Measurements from ENCODE around the gene MGAT5B. TPM values are rescaled to one million over a fixed set of nuclear protein-coding genes. Genes with fewer than 3 reads are reported as not detected.

Gene MGAT5B
- total RNA-seq, 1 donor from 2014 or later, result 6.3 TPM

DNA sequence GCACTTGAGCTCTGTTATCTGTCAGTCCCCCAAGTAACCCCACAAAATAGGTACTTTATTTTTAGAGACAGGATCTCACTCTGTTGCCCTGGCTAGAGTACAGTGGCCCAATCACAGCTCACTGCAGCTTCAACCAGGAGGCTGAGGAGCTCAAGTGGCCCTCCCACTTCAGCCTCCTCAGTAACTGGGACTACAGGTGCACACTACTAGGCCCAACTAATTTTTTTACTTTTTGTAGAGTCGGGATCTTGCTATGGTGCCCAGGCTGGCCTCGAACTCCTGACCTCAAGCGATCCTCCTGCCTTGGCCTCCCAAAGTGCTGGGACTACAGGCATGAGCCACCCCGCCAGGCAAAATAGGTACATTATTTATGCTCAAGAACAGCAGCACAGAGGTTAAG is 99.6 kb downstream of the MGAT5B start:
- no peak for DNase-seq (ENCODE audit: low read depth)
- Histone ChIP-seq H3K36me3 (ENCODE audit: insufficient read depth, low read length) (no peaks in the 10 kb centered on the region), H3K79me2 (ENCODE audit: insufficient read depth, low read length) (no peaks in the 10 kb centered on the region), H3K27ac (ENCODE audit: low read depth, low read length) (no peak overlapping the region), H3K4me1 (ENCODE audit: insufficient read depth, low read length) (peaks cover 9% of the 10 kb centered on the region), H2AFZ (ENCODE audit: low read depth, low read length) (no peak overlapping the region), H3K9me3 (ENCODE audit: insufficient read depth, low read depth, low read length) (no peaks in the 10 kb centered on the region), H3K4me2 (ENCODE audit: low read length) (no peak overlapping the region), H3K4me3 (ENCODE audit: insufficient read depth, low read depth, low read length) (no peak overlapping the region), H3K27me3 (ENCODE audit: insufficient read depth, low read length) (peaks cover 10% of the 10 kb centered on the region), H3K9ac (ENCODE audit: low read length) (no peak overlapping the region), H4K20me1 (ENCODE audit: insufficient read depth, low read length) (no peaks in the 10 kb centered on the region)
- no peaks in the 10 kb centered on the region for H3K36me3 Mint-ChIP-seq (ENCODE audit: low read depth, unreplicated experiment)
- no peak for FAIRE-seq
- no peak overlapping the region for H3K27ac Mint-ChIP-seq (ENCODE audit: unreplicated experiment)
- TF ChIP-seq, protein P1, sequence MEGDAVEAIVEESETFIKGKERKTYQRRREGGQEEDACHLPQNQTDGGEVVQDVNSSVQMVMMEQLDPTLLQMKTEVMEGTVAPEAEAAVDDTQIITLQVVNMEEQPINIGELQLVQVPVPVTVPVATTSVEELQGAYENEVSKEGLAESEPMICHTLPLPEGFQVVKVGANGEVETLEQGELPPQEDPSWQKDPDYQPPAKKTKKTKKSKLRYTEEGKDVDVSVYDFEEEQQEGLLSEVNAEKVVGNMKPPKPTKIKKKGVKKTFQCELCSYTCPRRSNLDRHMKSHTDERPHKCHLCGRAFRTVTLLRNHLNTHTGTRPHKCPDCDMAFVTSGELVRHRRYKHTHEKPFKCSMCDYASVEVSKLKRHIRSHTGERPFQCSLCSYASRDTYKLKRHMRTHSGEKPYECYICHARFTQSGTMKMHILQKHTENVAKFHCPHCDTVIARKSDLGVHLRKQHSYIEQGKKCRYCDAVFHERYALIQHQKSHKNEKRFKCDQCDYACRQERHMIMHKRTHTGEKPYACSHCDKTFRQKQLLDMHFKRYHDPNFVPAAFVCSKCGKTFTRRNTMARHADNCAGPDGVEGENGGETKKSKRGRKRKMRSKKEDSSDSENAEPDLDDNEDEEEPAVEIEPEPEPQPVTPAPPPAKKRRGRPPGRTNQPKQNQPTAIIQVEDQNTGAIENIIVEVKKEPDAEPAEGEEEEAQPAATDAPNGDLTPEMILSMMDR (IDR thresholded peaks at IDR 0.05; ENCODE audit: insufficient read depth, low read depth, low read length), result no peak
- no peak for TF ChIP-seq EZH2 (IDR thresholded peaks at IDR 0.05; ENCODE audit: insufficient read depth, low read length)
- peaks cover 1% of the 10 kb centered on the region for H3K9me3 Mint-ChIP-seq (ENCODE audit: unreplicated experiment)
- H3K4me3 Mint-ChIP-seq (ENCODE audit: unreplicated experiment), result no peak overlapping the region
- no peaks in the 10 kb centered on the region for H3K4me1 Mint-ChIP-seq (ENCODE audit: low read depth, unreplicated experiment)
- peaks cover 67% of the 10 kb centered on the region for H3K27me3 Mint-ChIP-seq (ENCODE audit: low read depth, unreplicated experiment)

DNA sequence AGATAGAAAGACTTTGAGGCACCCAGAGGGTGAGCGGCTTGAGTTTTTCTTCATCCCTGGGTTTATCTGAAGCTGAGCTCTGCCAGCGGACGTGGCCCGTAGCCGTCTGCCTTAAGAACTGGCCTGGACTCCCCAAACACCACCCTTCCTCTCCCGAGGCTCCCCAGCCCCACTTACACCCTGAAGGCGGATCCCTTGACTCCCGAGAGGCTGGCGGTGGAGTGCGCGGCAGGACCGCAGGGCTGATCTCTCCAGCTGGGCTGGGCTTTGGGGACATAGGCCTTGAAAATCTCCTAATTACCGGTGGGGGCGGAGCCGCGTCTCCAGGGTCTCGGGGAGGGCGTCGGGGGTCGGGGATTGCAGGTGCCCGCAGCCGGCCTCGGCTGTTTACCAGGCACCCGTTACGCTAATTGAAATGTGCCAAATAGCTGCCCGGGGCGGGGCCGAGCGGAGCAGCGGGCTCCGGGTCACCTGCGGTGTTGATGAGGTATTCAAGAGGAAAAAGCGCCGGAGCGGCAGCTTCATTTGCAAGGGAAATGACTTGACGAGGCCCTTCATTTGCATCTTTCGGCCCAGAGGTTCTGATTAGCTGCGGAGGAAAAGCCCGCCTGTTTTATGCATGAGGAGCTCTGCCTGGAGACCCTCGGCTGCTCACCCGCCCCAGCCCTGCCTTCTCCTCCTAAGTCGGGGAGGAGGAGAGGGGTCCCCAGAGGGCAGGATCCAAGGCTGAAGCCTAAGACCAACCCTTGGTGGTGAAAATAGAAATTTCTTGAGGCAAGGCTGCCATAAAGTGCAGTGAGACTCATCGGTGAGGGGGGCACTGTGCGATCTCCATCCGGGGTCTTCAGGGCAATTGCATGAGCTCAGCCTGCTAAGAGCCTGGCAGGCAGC is 100.7 kb downstream of the MGAT5B start:
- H3K4me1 Mint-ChIP-seq (ENCODE audit: low read depth, unreplicated experiment), result no peaks in the 10 kb centered on the region
- H3K36me3 ChIP-seq (ENCODE audit: insufficient read depth, low read length), result no peaks in the 10 kb centered on the region
- peak overlapping the region; percentile 95 for H3K4me2 ChIP-seq (ENCODE audit: low read length)
- H3K4me3 Mint-ChIP-seq (ENCODE audit: unreplicated experiment), result peak overlapping the region; percentile 79
- H3K27me3 ChIP-seq (ENCODE audit: insufficient read depth, low read length), result peaks cover 12% of the 10 kb centered on the region
- TF ChIP-seq, protein P1 (IDR thresholded peaks at IDR 0.05; ENCODE audit: insufficient read depth, low read depth, low read length), result no peak
- peak; percentile 73 for TF ChIP-seq EZH2 (IDR thresholded peaks at IDR 0.05; ENCODE audit: insufficient read depth, low read length)
- peak overlapping the region; percentile 76 for H2AFZ ChIP-seq (ENCODE audit: low read depth, low read length)
- H3K4me1 ChIP-seq (ENCODE audit: insufficient read depth, low read length), result peaks cover 9% of the 10 kb centered on the region
- no peaks in the 10 kb centered on the region for H4K20me1 ChIP-seq (ENCODE audit: insufficient read depth, low read length)
- DNase-seq (ENCODE audit: low read depth) (no peak), FAIRE-seq (no peak)
- no peaks in the 10 kb centered on the region for H3K36me3 Mint-ChIP-seq (ENCODE audit: low read depth, unreplicated experiment)
- peak overlapping the region; percentile 61 for H3K9ac ChIP-seq (ENCODE audit: low read length)
- H3K4me3 ChIP-seq (ENCODE audit: insufficient read depth, low read depth, low read length), result peak overlapping the region; percentile 46
- no peaks in the 10 kb centered on the region for H3K9me3 ChIP-seq (ENCODE audit: insufficient read depth, low read depth, low read length)
- no peaks in the 10 kb centered on the region for H3K79me2 ChIP-seq (ENCODE audit: insufficient read depth, low read length)
- peaks cover 65% of the 10 kb centered on the region for H3K27me3 Mint-ChIP-seq (ENCODE audit: low read depth, unreplicated experiment)
- no peaks in the 10 kb centered on the region for H3K9me3 Mint-ChIP-seq (ENCODE audit: unreplicated experiment)
- no peak overlapping the region for H3K27ac Mint-ChIP-seq (ENCODE audit: unreplicated experiment)
- no peak overlapping the region for H3K27ac ChIP-seq (ENCODE audit: low read depth, low read length)

All from astrocyte (in vitro differentiated cells and primary cell).